Choroid plexus epithelial cell (primary cell): ENCODE data around the gene MKX.

ENCODE experiments used
- DNase-seq: peaks from one replicate; pipeline ENCODE4 v3.0.0-alpha.2; 2010; ENCODE audit warnings: low read depth
- H3K4me3 ChIP-seq: 2 replicates; pipeline ENCODE4 v1.5.1; 2011; ENCODE audit warnings: low read depth, mild to moderate bottlenecking, control low read depth, low read length, moderate library complexity
- CTCF ChIP-seq: conservative IDR thresholded peaks from 2 replicates; pipeline ENCODE4 v1.5.1; 2011; ENCODE audit warnings: low read depth, mild to moderate bottlenecking, control low read depth, inconsistent platforms, low read length, moderate library complexity

The MKX gene

GRCh38 chr10:27741173-27742091, 4.2 kb downstream of the MKX start:
- no peak overlapping the region for H3K4me3 ChIP-seq
- DNase-seq = no peak
- TF ChIP-seq CTCF = no peak

GRCh38 chr10:27736396-27736795, 9.2 kb downstream of the MKX start:
- no peak for DNase-seq

GRCh38 chr10:27730041-27730440, 15.6 kb downstream of the MKX start:
- no peak overlapping the region for H3K4me3 ChIP-seq
- TF ChIP-seq CTCF = no peak
- no peak for DNase-seq

More at GRCh38 chr10:27736396-27736795, 9.2 kb downstream of the MKX start:
- TF ChIP-seq CTCF = no peak
- no peak overlapping the region for H3K4me3 ChIP-seq

- H3K4me3 ChIP-seq = no peak overlapping the region
- TF ChIP-seq CTCF = no peak
- DNase-seq = no peak
These were observed 17.3 kb downstream of the MKX start for GRCh38 chr10:27728338-27728737.

- DNase-seq = no peak
- H3K4me3 ChIP-seq = no peak overlapping the region
- peak; percentile 32 for TF ChIP-seq CTCF
These were observed 21.3 kb downstream of the MKX start for GRCh38 chr10:27724287-27724686.

- DNase-seq = no peak
- H3K4me3 ChIP-seq = no peak overlapping the region
- TF ChIP-seq CTCF = no peak
These were observed 22.2 kb downstream of the MKX start for GRCh38 chr10:27723436-27723835.

GRCh38 chr10:27720529-27720928, 25.1 kb downstream of the MKX start:
- no peak for TF ChIP-seq CTCF

More at GRCh38 chr10:27720529-27720928, 25.1 kb downstream of the MKX start:
- DNase-seq = no peak
- H3K4me3 ChIP-seq = no peak overlapping the region
